ENCODE results near the gene ZNF143. TPM values are rescaled to one million over a fixed set of nuclear protein-coding genes. Genes with fewer than 3 reads are reported as not detected.

ZNF143 gene
- total and polyA plus RNA-seq, 2 of the 13 experiments (the other 11 are each of a cell fraction or from before 2014, with no cell fraction given), result 22.4 to 35.6 TPM

DNA sequence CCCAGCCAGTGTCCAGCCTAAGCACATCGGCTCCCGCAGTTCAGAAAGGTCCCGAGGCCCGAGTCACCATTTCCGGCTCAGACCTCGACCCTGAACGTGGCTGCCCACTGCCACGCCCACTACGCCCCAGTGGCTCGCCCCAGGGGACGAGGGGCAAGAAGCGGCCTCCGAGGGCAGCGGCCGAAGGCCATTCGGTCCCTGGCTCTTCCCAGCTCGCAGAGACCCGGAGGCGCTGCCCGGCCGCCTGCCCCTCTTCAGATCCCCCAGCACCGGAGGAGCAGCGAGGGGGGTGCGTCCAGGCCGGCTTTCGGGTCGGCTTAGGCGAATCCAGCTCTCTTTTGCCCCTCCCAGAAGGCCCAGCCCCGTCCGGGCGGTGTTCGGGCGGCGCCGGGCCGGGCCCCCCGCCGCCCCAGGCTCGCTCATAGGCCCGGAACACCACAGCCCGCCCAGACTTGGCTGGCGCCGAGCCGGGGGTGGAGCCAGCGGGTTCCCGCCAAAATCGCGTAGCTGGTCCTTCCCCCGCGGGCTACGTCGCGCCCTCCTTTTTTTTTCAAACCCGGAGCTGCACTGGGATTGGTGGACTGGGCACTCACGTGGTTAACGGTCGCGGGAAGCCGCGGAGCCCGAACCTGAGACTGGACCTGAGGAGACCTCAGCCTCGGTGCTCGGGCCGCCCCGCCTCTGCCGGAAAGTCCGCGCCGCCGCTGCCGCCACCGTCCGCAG lies 112.4 kb downstream of the ZNF143 start, which contains the start of gene WEE1 (continued):
- TF ChIP-seq PHF20 (CRISPR knock-in tag; IDR thresholded peaks at IDR 0.05) (peak; percentile 52; the same call in 1 of the 2 replicates), ZFX (CRISPR knock-in tag; IDR thresholded peaks at IDR 0.05; ENCODE audit: low read depth) (peak; percentile 86), MAFF (IDR thresholded peaks at IDR 0.05; ENCODE audit: low read depth, low read length) (no peak), SRSF1 (optimal IDR thresholded peaks at IDR 0.05; ENCODE audit: low read depth, low read length) (no peak), ZSCAN12 (CRISPR knock-in tag; IDR thresholded peaks at IDR 0.05) (no peak), SOX5 (CRISPR knock-in tag; IDR thresholded peaks at IDR 0.05; ENCODE audit: borderline replicate concordance) (no peak; the same call in 1 of the 2 replicates), SP2 (CRISPR knock-in tag; IDR thresholded peaks at IDR 0.05) (peak; percentile 58), HHEX (CRISPR knock-in tag; IDR thresholded peaks at IDR 0.05) (no peak), TOPORS (CRISPR knock-in tag; IDR thresholded peaks at IDR 0.05) (peak; percentile 96), FOXC1 (CRISPR knock-in tag; IDR thresholded peaks at IDR 0.05; ENCODE audit: borderline replicate concordance) (peak; percentile 61; the same call in 1 of the 2 replicates), DR1 (CRISPR knock-in tag; IDR thresholded peaks at IDR 0.05) (peak; percentile 81; the same call in 1 of the 2 replicates), ZNF143 (CRISPR knock-in tag; IDR thresholded peaks at IDR 0.05) (peak; percentile 38; the same call in 1 of the 2 replicates), NRL (CRISPR knock-in tag; IDR thresholded peaks at IDR 0.05; ENCODE audit: borderline replicate concordance) (peak; percentile 64; the same call in 1 of the 2 replicates), ZNF451 (CRISPR knock-in tag; IDR thresholded peaks at IDR 0.05) (peak; percentile 81; the same call in 1 of the 2 replicates), TEAD3 (CRISPR knock-in tag; optimal IDR thresholded peaks at IDR 0.05; ENCODE audit: borderline replicate concordance) (peak; percentile 76), ZNF709 (CRISPR knock-in tag; IDR thresholded peaks at IDR 0.05) (peak; percentile 68; the same call in 1 of the 2 replicates)
- TF ChIP-seq, protein P1, sequence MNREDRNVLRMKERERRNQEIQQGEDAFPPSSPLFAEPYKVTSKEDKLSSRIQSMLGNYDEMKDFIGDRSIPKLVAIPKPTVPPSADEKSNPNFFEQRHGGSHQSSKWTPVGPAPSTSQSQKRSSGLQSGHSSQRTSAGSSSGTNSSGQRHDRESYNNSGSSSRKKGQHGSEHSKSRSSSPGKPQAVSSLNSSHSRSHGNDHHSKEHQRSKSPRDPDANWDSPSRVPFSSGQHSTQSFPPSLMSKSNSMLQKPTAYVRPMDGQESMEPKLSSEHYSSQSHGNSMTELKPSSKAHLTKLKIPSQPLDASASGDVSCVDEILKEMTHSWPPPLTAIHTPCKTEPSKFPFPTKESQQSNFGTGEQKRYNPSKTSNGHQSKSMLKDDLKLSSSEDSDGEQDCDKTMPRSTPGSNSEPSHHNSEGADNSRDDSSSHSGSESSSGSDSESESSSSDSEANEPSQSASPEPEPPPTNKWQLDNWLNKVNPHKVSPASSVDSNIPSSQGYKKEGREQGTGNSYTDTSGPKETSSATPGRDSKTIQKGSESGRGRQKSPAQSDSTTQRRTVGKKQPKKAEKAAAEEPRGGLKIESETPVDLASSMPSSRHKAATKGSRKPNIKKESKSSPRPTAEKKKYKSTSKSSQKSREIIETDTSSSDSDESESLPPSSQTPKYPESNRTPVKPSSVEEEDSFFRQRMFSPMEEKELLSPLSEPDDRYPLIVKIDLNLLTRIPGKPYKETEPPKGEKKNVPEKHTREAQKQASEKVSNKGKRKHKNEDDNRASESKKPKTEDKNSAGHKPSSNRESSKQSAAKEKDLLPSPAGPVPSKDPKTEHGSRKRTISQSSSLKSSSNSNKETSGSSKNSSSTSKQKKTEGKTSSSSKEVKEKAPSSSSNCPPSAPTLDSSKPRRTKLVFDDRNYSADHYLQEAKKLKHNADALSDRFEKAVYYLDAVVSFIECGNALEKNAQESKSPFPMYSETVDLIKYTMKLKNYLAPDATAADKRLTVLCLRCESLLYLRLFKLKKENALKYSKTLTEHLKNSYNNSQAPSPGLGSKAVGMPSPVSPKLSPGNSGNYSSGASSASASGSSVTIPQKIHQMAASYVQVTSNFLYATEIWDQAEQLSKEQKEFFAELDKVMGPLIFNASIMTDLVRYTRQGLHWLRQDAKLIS (CRISPR knock-in tag; IDR thresholded peaks at IDR 0.05), result 0 out of 2 replicates have a peak, but pooled peaks have one; percentile 60
- TF ChIP-seq, protein P2, sequence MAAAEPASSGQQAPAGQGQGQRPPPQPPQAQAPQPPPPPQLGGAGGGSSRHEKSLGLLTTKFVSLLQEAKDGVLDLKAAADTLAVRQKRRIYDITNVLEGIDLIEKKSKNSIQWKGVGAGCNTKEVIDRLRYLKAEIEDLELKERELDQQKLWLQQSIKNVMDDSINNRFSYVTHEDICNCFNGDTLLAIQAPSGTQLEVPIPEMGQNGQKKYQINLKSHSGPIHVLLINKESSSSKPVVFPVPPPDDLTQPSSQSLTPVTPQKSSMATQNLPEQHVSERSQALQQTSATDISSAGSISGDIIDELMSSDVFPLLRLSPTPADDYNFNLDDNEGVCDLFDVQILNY (CRISPR knock-in tag; conservative IDR thresholded peaks at IDR 0.05), result peak; percentile 93
- TF ChIP-seq, protein P3, sequence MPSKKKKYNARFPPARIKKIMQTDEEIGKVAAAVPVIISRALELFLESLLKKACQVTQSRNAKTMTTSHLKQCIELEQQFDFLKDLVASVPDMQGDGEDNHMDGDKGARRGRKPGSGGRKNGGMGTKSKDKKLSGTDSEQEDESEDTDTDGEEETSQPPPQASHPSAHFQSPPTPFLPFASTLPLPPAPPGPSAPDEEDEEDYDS (CRISPR knock-in tag; IDR thresholded peaks at IDR 0.05), result peak; percentile 56
- TF ChIP-seq, protein P4, sequence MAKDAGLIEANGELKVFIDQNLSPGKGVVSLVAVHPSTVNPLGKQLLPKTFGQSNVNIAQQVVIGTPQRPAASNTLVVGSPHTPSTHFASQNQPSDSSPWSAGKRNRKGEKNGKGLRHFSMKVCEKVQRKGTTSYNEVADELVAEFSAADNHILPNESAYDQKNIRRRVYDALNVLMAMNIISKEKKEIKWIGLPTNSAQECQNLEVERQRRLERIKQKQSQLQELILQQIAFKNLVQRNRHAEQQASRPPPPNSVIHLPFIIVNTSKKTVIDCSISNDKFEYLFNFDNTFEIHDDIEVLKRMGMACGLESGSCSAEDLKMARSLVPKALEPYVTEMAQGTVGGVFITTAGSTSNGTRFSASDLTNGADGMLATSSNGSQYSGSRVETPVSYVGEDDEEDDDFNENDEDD (CRISPR knock-in tag; IDR thresholded peaks at IDR 0.05; ENCODE audit: borderline replicate concordance), result peak; percentile 98
- TF ChIP-seq, protein P5, sequence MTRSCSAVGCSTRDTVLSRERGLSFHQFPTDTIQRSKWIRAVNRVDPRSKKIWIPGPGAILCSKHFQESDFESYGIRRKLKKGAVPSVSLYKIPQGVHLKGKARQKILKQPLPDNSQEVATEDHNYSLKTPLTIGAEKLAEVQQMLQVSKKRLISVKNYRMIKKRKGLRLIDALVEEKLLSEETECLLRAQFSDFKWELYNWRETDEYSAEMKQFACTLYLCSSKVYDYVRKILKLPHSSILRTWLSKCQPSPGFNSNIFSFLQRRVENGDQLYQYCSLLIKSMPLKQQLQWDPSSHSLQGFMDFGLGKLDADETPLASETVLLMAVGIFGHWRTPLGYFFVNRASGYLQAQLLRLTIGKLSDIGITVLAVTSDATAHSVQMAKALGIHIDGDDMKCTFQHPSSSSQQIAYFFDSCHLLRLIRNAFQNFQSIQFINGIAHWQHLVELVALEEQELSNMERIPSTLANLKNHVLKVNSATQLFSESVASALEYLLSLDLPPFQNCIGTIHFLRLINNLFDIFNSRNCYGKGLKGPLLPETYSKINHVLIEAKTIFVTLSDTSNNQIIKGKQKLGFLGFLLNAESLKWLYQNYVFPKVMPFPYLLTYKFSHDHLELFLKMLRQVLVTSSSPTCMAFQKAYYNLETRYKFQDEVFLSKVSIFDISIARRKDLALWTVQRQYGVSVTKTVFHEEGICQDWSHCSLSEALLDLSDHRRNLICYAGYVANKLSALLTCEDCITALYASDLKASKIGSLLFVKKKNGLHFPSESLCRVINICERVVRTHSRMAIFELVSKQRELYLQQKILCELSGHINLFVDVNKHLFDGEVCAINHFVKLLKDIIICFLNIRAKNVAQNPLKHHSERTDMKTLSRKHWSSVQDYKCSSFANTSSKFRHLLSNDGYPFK (CRISPR knock-in tag; IDR thresholded peaks at IDR 0.05; ENCODE audit: borderline replicate concordance), result peak; percentile 77
